K562 (cell line): Measurements from ENCODE around the gene ZFHX2. TPM values are rescaled to one million over a fixed set of nuclear protein-coding genes. Genes with fewer than 3 reads are reported as not detected.

Experiments
- ZBTB40 ChIP-seq, 2 experiments: fragments of 450-650 bp in 1 of 2; sonication (generic) in 1 of 2; formaldehyde crosslinking in 1 of 2; IDR thresholded peaks; 2 replicates each; pipeline versions ENCODE4 v1.7.1 to v1.9.0; 2016 to 2022; ENCODE audit warnings: inconsistent platforms in 1 of 2, mild to moderate bottlenecking in 1 of 2, missing genetic modification reagents in 1 of 2
- ZNF212 ChIP-seq: fragments of 450-650 bp; formaldehyde crosslinking; IDR thresholded peaks from 2 replicates; pipeline ENCODE4 v1.4.0; 2020; ENCODE audit warnings: mild to moderate bottlenecking
- polyA plus RNA-seq, 8 experiments: library from polyadenylated mRNA; depleted of rRNA in 4 of 8; stranded (reverse) in 5 of 8; unstranded in 3 of 8; fragments of >200 nt; fragmentation: Nextera tagmentation in 2 of 8; fragmentation: Illumina TruSeq in 1 of 8; extraction: Ambion mirVana in 2 of 8; extraction: Trizol in 1 of 8; gene quantifications; 2 replicates each; pipeline versions ENCODE4 v1.2.1 to v1.2.3, GENCODE V29; 2011 to 2014; ENCODE audit warnings: inconsistent platforms in 1 of 8, missing spikeins in 1 of 8
- total RNA-seq, 7 experiments: library from RNA; depleted of rRNA in 6 of 7; stranded (reverse); fragments of >200 nt in 6 of 7; fragmentation: Illumina TruSeq in 2 of 7; extraction: Trizol in 2 of 7; gene quantifications; 2 replicates each; pipeline versions ENCODE4 v1.2.1 to v1.2.3, GENCODE V29; 2011 to 2021; ENCODE audit warnings: low replicate concordance in 1 of 7
- TF ChIP-seq, protein P1 (sequence below): fragments of 250-450 bp; sonication (Bioruptor Pico); IDR thresholded peaks from 2 replicates; pipeline ENCODE4 v1.4.0; 2020

Gene ZFHX2
- total and polyA plus RNA-seq, 9 of the 15 experiments (the other 6 are each of a cell fraction or from before 2014, with no cell fraction given) = 0.06 to 0.11 (median 0.11) TPM; not detected in 4

DNA sequence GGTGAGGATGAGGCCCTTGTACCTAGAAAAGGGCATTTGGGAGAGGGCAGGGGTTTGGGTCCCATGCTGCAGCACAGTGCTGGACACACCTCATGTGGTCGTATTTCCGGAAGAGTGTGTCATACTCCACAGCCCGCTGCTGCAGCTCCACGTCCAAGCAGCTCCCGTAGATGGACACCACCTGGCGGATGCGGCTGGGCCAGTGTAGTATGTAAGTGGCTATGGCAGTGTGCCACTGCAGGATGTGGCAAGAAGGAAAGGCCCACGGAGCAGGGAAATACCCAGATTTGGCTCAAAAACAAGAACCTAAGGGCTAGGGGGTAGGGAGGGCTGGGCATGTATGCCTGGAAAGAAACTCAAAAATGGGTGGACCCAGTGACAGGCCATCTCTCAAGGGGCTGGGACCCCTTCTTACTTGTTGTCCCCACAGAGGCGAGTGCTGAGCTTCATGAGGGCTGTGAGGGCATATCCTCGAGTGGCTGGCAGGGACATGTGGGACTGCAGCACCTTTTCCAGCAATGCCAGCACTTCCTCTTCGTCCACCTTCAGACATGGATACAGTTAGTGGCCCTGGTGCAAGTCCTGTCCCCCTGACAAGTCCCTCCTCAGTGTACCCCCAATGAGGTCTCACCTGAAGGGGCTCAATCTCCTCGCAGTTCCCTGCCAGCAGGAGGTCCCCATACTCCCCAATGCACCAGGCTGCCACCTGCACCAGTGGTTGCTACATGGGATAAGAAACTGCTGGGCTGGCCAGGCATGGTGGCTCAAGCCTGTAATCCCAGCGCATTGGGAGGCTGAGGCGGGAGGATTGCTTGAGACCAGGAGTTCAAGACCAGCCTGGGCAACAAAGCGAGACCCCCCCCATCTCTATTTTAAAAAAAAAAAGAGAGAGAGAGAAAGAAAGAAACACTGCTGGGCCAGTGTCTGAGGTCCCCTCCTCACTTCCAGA is 10.6 kb upstream of the ZFHX2 start (continued):
- TF ChIP-seq, protein P1, sequence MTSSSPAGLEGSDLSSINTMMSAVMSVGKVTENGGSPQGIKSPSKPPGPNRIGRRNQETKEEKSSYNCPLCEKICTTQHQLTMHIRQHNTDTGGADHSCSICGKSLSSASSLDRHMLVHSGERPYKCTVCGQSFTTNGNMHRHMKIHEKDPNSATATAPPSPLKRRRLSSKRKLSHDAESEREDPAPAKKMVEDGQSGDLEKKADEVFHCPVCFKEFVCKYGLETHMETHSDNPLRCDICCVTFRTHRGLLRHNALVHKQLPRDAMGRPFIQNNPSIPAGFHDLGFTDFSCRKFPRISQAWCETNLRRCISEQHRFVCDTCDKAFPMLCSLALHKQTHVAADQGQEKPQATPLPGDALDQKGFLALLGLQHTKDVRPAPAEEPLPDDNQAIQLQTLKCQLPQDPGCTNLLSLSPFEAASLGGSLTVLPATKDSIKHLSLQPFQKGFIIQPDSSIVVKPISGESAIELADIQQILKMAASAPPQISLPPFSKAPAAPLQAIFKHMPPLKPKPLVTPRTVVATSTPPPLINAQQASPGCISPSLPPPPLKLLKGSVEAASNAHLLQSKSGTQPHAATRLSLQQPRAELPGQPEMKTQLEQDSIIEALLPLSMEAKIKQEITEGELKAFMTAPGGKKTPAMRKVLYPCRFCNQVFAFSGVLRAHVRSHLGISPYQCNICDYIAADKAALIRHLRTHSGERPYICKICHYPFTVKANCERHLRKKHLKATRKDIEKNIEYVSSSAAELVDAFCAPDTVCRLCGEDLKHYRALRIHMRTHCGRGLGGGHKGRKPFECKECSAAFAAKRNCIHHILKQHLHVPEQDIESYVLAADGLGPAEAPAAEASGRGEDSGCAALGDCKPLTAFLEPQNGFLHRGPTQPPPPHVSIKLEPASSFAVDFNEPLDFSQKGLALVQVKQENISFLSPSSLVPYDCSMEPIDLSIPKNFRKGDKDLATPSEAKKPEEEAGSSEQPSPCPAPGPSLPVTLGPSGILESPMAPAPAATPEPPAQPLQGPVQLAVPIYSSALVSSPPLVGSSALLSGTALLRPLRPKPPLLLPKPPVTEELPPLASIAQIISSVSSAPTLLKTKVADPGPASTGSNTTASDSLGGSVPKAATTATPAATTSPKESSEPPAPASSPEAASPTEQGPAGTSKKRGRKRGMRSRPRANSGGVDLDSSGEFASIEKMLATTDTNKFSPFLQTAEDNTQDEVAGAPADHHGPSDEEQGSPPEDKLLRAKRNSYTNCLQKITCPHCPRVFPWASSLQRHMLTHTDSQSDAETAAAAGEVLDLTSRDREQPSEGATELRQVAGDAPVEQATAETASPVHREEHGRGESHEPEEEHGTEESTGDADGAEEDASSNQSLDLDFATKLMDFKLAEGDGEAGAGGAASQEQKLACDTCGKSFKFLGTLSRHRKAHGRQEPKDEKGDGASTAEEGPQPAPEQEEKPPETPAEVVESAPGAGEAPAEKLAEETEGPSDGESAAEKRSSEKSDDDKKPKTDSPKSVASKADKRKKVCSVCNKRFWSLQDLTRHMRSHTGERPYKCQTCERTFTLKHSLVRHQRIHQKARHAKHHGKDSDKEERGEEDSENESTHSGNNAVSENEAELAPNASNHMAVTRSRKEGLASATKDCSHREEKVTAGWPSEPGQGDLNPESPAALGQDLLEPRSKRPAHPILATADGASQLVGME (CRISPR knock-in tag) = no peak
- no peak for TF ChIP-seq ZNF212 (CRISPR knock-in tag)
- TF ChIP-seq ZBTB40 (IDR thresholded peaks at IDR 0.05) = no peak
- no peak for TF ChIP-seq ZBTB40 (CRISPR knock-in tag; IDR thresholded peaks at IDR 0.05)
